GDM1 (cell line): Measurements from ENCODE around the gene TMEM143.
"Not testable (repeated sequence)": the region's sequence is repeated elsewhere in the genome, so short reads cannot be mapped to it uniquely, and the experiment has no call there.

Experiments used
- DNase-seq: peaks from one replicate; lab custom pipeline; 2025; lab: John Stamatoyannopoulos, UW

The TMEM143 gene

DNA sequence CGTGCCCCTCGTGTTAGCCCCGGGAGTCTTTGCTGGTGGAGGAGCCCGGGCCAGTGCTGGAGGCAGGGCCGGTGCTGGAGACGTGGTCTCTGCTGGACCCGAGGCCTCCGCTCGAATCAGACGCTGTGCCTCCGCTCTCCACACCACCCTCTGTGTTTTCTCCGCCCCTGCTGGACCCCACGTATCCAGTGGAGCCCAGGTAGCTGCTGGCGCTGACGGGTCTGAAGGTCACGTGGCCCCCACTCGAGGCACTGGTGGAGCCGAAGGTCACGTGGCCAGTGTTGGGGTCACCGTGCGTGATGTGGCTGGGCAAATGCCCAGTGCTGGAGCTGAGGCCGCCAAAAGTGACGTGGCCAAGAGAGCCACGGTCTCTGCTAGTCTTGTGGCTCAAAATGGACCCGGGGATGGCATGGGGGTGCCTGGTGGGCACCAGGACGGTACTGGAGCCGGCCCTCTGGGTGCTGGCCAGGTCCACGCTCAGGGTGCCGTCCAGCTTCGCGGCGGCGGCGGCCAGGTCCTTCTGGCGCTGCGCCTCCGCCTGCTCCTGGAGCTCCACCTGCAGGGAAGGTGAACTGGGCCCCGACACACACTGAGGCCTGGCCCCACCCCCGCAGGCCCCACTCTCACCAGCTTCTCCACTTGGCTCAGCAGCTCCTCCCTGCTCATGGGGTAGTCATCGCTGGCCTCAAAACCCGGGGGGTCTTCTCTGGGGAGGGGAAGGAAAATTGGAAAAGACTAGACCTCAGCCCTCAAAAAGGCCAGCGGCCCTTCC, 66.6 kb downstream of the TMEM143 start:
- DNase-seq: no peak

DNA sequence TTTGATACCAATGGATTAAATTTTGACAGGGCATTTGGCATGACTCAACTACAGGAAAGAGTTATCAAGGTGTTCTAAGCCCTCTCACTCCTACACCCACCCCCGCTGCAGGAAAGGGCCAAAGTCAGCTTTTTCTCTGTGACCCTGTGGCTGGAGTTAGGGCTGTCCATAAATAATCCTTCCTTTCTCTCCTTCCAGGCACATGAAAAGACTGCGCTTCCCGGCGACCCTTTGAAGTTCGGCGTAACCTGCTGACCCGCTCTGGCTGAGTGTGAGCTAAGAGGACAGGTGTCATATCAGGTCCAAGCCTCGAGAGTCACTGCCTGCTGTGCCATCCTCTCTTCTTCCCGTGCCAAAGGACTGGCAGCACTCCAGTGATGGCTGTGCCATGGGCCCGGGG, 68.3 kb downstream of the TMEM143 start:
- no peak for DNase-seq

DNA sequence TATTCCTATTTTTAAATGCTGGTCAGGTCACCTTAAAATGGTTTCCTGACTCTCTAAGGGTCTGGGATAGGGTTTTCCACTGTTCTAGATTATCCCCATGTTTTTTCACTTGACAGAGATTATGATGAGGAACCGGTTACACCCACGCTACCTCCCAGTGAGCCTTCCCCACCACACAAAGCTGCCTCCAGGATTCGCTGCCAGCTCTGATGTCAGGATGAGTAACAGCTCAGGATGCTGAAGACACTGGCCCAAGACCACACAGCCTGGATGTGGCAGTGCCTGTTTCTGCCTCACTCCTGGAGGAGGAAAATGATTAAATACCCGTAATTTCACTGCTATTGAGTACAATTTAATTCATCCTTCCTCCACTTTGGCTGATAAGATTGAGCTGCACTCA, 70.9 kb downstream of the TMEM143 start:
- no peak for DNase-seq

DNA sequence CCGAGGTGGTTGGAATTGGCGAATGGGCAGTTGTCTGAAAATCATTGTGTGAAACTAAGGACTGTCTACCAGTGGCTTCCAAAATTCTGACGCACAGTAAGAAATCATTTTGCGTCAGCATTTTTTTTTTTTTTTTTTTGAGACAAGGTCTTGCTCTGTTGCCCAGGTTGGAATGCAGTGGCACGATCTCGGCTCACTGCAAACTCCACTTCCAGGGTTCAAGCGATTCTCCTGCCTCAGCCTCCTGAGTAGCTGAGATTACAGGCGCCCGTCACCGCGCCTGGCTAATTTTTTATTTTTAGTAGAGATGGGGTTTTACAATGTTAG, 72.3 kb downstream of the TMEM143 start:
- not testable (repeated sequence) for DNase-seq

DNA sequence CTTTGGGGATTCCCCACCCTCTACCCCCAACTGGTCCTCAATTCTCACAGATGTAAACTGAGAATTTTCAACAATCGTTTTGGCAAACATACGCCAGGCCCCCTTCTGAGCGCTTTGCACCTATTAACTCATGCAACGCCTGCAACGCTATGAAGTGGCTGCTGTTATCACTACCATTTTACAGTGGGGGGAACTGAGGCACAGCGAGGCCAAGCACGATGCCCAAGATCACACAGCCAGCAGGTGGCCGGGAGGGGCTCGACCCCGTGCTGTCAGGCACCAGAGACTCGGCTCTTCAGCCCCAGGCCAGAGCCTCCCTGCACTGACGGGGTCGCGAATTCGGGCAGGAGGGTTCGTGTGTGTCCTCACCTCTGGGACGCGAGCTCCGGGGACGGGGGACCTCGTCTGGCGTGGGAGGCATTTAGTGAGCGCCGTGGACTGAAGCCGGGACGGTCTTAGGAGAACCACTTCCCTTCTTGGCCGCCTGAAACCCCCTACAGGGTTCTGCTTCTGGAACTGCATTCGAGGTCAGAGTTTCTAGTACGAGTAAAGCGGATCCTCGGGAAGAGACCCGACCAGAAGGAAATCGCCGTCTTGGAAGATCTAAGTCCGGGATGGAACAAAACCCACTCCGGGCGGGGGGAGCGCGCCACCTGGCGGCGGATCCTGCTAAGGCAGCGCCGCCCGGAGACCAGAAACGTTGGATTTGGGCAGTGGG, 72.8 kb downstream of the TMEM143 start:
- DNase-seq: peak; percentile 12

DNA sequence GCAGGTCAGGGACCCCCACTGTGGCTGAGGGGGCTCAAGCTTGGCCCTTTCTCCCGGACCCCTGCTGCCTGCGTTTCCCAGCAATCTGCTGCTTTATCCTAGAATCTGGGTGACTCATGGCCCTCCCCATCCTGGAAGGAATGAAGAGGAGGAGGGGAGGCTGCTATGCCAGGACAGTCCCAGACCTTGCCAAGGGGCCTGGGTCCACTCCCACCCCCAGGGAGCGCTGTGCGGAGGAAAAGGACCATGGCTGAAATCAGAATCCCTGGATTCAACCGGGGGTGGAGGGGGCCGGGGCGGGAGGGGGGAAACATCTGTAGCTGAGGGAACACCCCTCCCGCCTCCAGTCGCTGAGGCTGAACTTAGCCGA, 73.4 kb downstream of the TMEM143 start:
- no peak for DNase-seq

DNA sequence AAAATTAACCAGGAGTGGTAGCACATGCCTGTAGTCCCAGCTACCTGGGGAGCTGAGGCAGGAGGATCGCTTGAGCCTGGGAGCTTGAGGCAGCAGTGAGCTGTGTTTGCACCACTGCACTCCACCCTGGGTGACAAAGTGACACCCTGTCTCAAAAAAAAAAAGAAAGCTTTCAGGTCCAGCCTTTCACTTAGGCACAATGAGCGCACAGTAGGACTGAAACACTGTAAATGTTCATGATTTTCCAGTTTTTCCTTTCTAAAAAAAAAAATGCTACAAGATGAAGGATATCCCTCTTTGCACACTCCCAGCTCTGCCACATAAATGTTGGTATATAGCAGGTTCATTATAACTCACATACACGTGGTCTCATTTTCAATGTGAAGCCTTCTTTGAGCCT, 76.0 kb downstream of the TMEM143 start:
- no peak for DNase-seq

DNA sequence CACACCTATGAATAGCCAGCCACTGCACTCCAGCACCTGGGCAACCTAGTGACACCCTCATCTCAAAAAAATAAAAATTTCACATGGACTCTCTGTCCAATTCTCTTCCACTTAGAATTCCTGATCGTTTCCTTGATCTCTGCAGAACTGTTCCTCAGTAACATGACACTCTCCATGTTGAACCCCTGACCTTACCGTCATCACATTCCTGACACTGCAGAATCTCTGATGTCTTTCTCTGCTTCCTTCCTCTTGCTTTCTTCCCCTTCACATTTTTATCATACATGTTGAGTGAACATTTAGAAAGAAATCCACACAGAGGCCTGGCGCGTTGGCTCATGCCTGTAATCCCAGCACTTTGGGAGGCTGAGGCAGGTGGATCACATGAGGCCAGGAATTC, 78.8 kb downstream of the TMEM143 start:
- no peak for DNase-seq

DNA sequence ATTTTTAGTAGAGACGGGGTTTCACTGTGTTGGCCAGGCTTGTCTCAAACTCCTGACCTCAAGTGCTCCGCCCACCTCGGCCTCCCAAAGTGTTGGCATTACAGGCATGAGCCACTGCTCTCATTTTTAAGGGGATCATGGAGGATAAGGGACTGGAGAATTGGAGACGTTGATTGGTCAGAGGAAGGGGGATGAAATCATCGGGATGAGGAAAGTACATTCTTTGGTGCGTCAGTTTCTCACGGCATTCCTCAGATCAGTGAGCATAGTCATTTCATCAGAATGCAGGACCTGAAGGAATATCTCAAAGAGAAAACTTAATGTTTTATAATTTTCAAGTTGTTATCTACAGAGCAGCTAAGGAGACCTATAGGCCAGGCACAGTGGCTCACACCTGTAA, 79.8 kb downstream of the TMEM143 start:
- DNase-seq: no peak
